HG02840 (cell line): Measurements from ENCODE around the gene HPN.

Experiments used
- ATAC-seq: cut with Tn5 transposase; IDR thresholded peaks from one replicate; pipeline ENCODE4 v1.9.1; 2021; ENCODE audit warnings: mild to moderate bottlenecking, moderate library complexity, moderate number of reproducible peaks; ENCODE audit not compliant: unreplicated experiment, low FRiP score

The HPN gene

GRCh38 chr19:35059006-35059798 is 17.7 kb downstream of the HPN start:
- ATAC-seq, result no peak

GRCh38 chr19:35059799-35060091 is 18.2 kb downstream of the HPN start:
- no peak for ATAC-seq

GRCh38 chr19:35060160-35060855 is 18.8 kb downstream of the HPN start:
- ATAC-seq, result no peak

- ATAC-seq, result no peak
Observed at GRCh38 chr19:35061583-35062373, 20.3 kb downstream of the HPN start.

GRCh38 chr19:35062942-35063341 is 21.4 kb downstream of the HPN start:
- ATAC-seq, result no peak

- no peak for ATAC-seq
Observed at GRCh38 chr19:35063940-35064818, 22.7 kb downstream of the HPN start.

GRCh38 chr19:35065574-35065973 is 24.1 kb downstream of the HPN start:
- no peak for ATAC-seq

GRCh38 chr19:35066121-35066520 is 24.6 kb downstream of the HPN start:
- ATAC-seq, result no peak

GRCh38 chr19:35066691-35067563 is 25.4 kb downstream of the HPN start:
- no peak for ATAC-seq

- ATAC-seq, result no peak
Observed at GRCh38 chr19:35068941-35069634, 27.6 kb downstream of the HPN start.

- no peak for ATAC-seq
Observed at GRCh38 chr19:35069696-35070095, 28.2 kb downstream of the HPN start.

GRCh38 chr19:35070471-35070870 is 28.9 kb downstream of the HPN start:
- ATAC-seq, result no peak

- no peak for ATAC-seq
Observed at GRCh38 chr19:35073516-35073915, 32.0 kb downstream of the HPN start.

GRCh38 chr19:35073941-35074340 is 32.4 kb downstream of the HPN start:
- ATAC-seq, result no peak

GRCh38 chr19:35074426-35075201 is 33.1 kb downstream of the HPN start:
- ATAC-seq, result no peak

GRCh38 chr19:35075202-35076025 is 33.9 kb downstream of the HPN start:
- no peak for ATAC-seq

GRCh38 chr19:35076026-35076370 is 34.5 kb downstream of the HPN start:
- no peak for ATAC-seq
